Measurements from ENCODE around the gene TRIM17. TPM values are rescaled to one million over a fixed set of nuclear protein-coding genes. Genes with fewer than 3 reads are reported as not detected.

TRIM17 gene
- total RNA-seq, 1 donor from 2014 or later: 2.6 TPM

- Histone ChIP-seq H3K4me3 (no peak overlapping the region), H3K27ac (no peak overlapping the region), H3K36me3 (no peaks in the 10 kb centered on the region), H3K9me3 (no peaks in the 10 kb centered on the region), H3K27me3 (ENCODE audit: low read depth) (peaks cover 57% of the 10 kb centered on the region), H3K4me1 (peaks cover 14% of the 10 kb centered on the region)
- intact Hi-C loops (cut with DNase I): no loop called here
- no peak for TF ChIP-seq CTCF (IDR thresholded peaks at IDR 0.05)
- DNase-seq: no peak
- ATAC-seq: no peak
These were observed 30.2 kb upstream of the TRIM17 start for GRCh38 chr1:228446852-228447251.

- no peak for TF ChIP-seq CTCF (IDR thresholded peaks at IDR 0.05)
- intact Hi-C loops (cut with DNase I): no loop called here
- Histone ChIP-seq H3K9me3 (no peaks in the 10 kb centered on the region), H3K36me3 (no peaks in the 10 kb centered on the region), H3K4me3 (peak overlapping the region; percentile 35), H3K27me3 (ENCODE audit: low read depth) (peaks cover 65% of the 10 kb centered on the region), H3K4me1 (peaks cover 14% of the 10 kb centered on the region), H3K27ac (no peak overlapping the region)
- DNase-seq (no peak), ATAC-seq (peak; percentile 61 to 63)
These were observed 29.4 kb upstream of the TRIM17 start for GRCh38 chr1:228445843-228446650.

GRCh38 chr1:228445490-228445842, 28.8 kb upstream of the TRIM17 start:
- peak overlapping the region; percentile 35 for H3K4me3 ChIP-seq
- ATAC-seq (no peak), DNase-seq (no peak)
- H3K27ac ChIP-seq: no peak overlapping the region
- H3K36me3 ChIP-seq: no peaks in the 10 kb centered on the region
- peaks cover 14% of the 10 kb centered on the region for H3K4me1 ChIP-seq
- peaks cover 70% of the 10 kb centered on the region for H3K27me3 ChIP-seq (ENCODE audit: low read depth)
- TF ChIP-seq CTCF (IDR thresholded peaks at IDR 0.05): no peak
- H3K9me3 ChIP-seq: no peaks in the 10 kb centered on the region
- intact Hi-C loops (cut with DNase I): no loop called here

- ATAC-seq: no peak
- Histone ChIP-seq H3K4me3 (no peak overlapping the region), H3K27me3 (ENCODE audit: low read depth) (peaks cover 79% of the 10 kb centered on the region), H3K9me3 (no peaks in the 10 kb centered on the region), H3K4me1 (peaks cover 14% of the 10 kb centered on the region), H3K27ac (no peak overlapping the region), H3K36me3 (no peaks in the 10 kb centered on the region)
- TF ChIP-seq CTCF (IDR thresholded peaks at IDR 0.05): no peak
- no peak for DNase-seq
- intact Hi-C loops (cut with DNase I): no loop called here
These were observed 26.7 kb upstream of the TRIM17 start for GRCh38 chr1:228443395-228443794.

GRCh38 chr1:228440761-228441500, 24.3 kb upstream of the TRIM17 start:
- peaks cover 76% of the 10 kb centered on the region for H3K27me3 ChIP-seq (ENCODE audit: low read depth)
- no peak for ATAC-seq

More at GRCh38 chr1:228440761-228441500, 24.3 kb upstream of the TRIM17 start:
- H3K36me3 ChIP-seq: no peaks in the 10 kb centered on the region
- H3K4me3 ChIP-seq: no peak overlapping the region
- DNase-seq: no peak
- intact Hi-C loops (cut with DNase I): no loop called here
- H3K9me3 ChIP-seq: no peaks in the 10 kb centered on the region
- TF ChIP-seq CTCF (IDR thresholded peaks at IDR 0.05): no peak
- no peak overlapping the region for H3K27ac ChIP-seq
- peaks cover 10% of the 10 kb centered on the region for H3K4me1 ChIP-seq
